Keratinocyte (primary cell): Measurements from ENCODE around the gene GOLGA7B. TPM values are rescaled to one million over a fixed set of nuclear protein-coding genes. Genes with fewer than 3 reads are reported as not detected.

Experiments
- DNase-seq: peaks from one replicate; pipeline ENCODE4 v3.0.0-alpha.2; 2011; ENCODE audit warnings: low read depth, missing footprints, low spot score
- FAIRE-seq: peaks from 2 replicates; lab custom pipeline; 2011; peaks lifted over from hg19 to GRCh38; lab: Jason Lieb, UNC
- H2AFZ ChIP-seq: 2 replicates; pipeline ENCODE4 v1.6.0; 2012; ENCODE audit warnings: low read length, control low read depth, inconsistent platforms; ENCODE audit not compliant: control insufficient read depth
- H3K27ac ChIP-seq: 2 replicates; pipeline ENCODE4 v1.5.1; 2011; ENCODE audit warnings: low read length; ENCODE audit not compliant: control insufficient read depth, insufficient read depth
- H3K27me3 ChIP-seq: 3 replicates; pipeline ENCODE4 v1.6.0; 2011; ENCODE audit warnings: low read length; ENCODE audit not compliant: control insufficient read depth, insufficient read depth; ENCODE audit errors: extremely low read depth
- H3K36me3 ChIP-seq, 2 experiments: 2 replicates in 1 of 2; 3 replicates in 1 of 2; pipeline ENCODE4 v1.5.1; 2011; ENCODE audit warnings: low read length in 2 of 2, mild to moderate bottlenecking in 1 of 2; ENCODE audit not compliant: control insufficient read depth in 2 of 2, insufficient read depth in 2 of 2; ENCODE audit errors: extremely low read depth in 1 of 2
- H3K4me1 ChIP-seq: 3 replicates; pipeline ENCODE4 v1.5.1; 2011; ENCODE audit warnings: low read length; ENCODE audit not compliant: control insufficient read depth, insufficient read depth; ENCODE audit errors: extremely low read depth
- H3K4me2 ChIP-seq: 3 replicates; pipeline ENCODE4 v1.6.0; 2011; ENCODE audit warnings: low read depth, low read length; ENCODE audit not compliant: control insufficient read depth, insufficient read depth; ENCODE audit errors: extremely low read depth
- H3K4me3 ChIP-seq, 3 experiments: fragments of 200-600 bp in 1 of 3; sonication (generic) in 1 of 3; 2 replicates in 2 of 3; 3 replicates in 1 of 3; pipeline ENCODE4 v1.5.1; 2011 to 2016; ENCODE audit warnings: low read length in 3 of 3, mild to moderate bottlenecking in 3 of 3, control low read depth in 2 of 3, inconsistent platforms in 1 of 3, low read depth in 1 of 3, mixed read lengths in 1 of 3, mixed run types in 1 of 3, moderate library complexity in 1 of 3; ENCODE audit not compliant: control insufficient read depth in 2 of 3, insufficient read depth in 2 of 3; ENCODE audit errors: extremely low read depth in 1 of 3
- H3K79me2 ChIP-seq: 2 replicates; pipeline ENCODE4 v1.6.0; 2012; ENCODE audit warnings: low read length; ENCODE audit not compliant: control insufficient read depth, insufficient read depth
- H3K9ac ChIP-seq: 3 replicates; pipeline ENCODE4 v1.6.0; 2011; ENCODE audit warnings: low read length; ENCODE audit not compliant: control insufficient read depth, insufficient read depth; ENCODE audit errors: extremely low read depth
- H3K9me1 ChIP-seq: 3 replicates; pipeline ENCODE4 v1.6.0; 2011; ENCODE audit warnings: low read length; ENCODE audit not compliant: control insufficient read depth, insufficient read depth; ENCODE audit errors: extremely low read depth
- H3K9me3 ChIP-seq: 2 replicates; pipeline ENCODE4 v1.5.1; 2012; ENCODE audit warnings: low read depth, low read length; ENCODE audit not compliant: control insufficient read depth
- H4K20me1 ChIP-seq: 3 replicates; pipeline ENCODE4 v1.6.0; 2011; ENCODE audit warnings: low read length; ENCODE audit not compliant: control insufficient read depth, insufficient read depth; ENCODE audit errors: extremely low read depth
- CTCF ChIP-seq, 3 experiments: IDR thresholded peaks in 1 of 3; conservative IDR thresholded peaks in 1 of 3; optimal IDR thresholded peaks in 1 of 3; 2 replicates in 2 of 3; 3 replicates in 1 of 3; pipeline versions ENCODE3 to v1.5.1; 2011; ENCODE audit warnings: low read length in 3 of 3, mild to moderate bottlenecking in 3 of 3, moderate library complexity in 2 of 3, control low read depth in 1 of 3, inconsistent platforms in 1 of 3; ENCODE audit not compliant: insufficient read depth in 2 of 3; ENCODE audit errors: extremely low read depth in 1 of 3
- EZH2 ChIP-seq: IDR thresholded peaks from one replicate; pipeline ENCODE4 v1.6.1; 2012; ENCODE audit warnings: inconsistent platforms, mild to moderate bottlenecking, low read length, moderate library complexity
- dilution Hi-C: fragments of 300-500 bp; cut with MboI; formaldehyde crosslinking; loops from one replicate; pipeline ENCODE4 v1.7.0; 2020; ENCODE audit warnings: low sequenced_read_pairs; ENCODE audit not compliant: extremely low pct_ligation_motif_present
- polyA plus RNA-seq, 5 experiments: library from polyadenylated mRNA; depleted of rRNA in 3 of 5; stranded (reverse) in 3 of 5; stranded (forward) in 1 of 5; unstranded in 1 of 5; fragments of >200 nt; gene quantifications; 1 replicate in 1 of 5; 2 replicates in 3 of 5; 3 replicates in 1 of 5; pipeline versions ENCODE4 v1.2.1 to v1.2.3, GENCODE V29; 2011 to 2012; ENCODE audit warnings: missing spikeins in 2 of 5, low read depth in 1 of 5, low replicate concordance in 1 of 5

GOLGA7B gene
- polyA plus RNA-seq, 1 donor (not counting 4 experiments of a cell fraction or from before 2014, with no cell fraction given) = 4.9 TPM

- Histone ChIP-seq H3K9ac (no peak overlapping the region), H2AFZ (no peak overlapping the region), H3K27me3 (no peaks in the 10 kb centered on the region), H3K4me3 (no peak overlapping the region), H3K4me2 (peak overlapping the region; percentile 79), H3K36me3 (no peaks in the 10 kb centered on the region), H4K20me1 (no peaks in the 10 kb centered on the region), H3K9me1 (peaks cover 6% of the 10 kb centered on the region), H3K4me1 (peaks cover 47% of the 10 kb centered on the region), H3K9me3 (no peaks in the 10 kb centered on the region), H3K79me2 (no peaks in the 10 kb centered on the region), H3K27ac (peak overlapping the region; percentile 60)
- no peak for DNase-seq
- TF ChIP-seq CTCF (optimal IDR thresholded peaks at IDR 0.05 in 1 of 3, IDR thresholded peaks at IDR 0.05 in 1 of 3, conservative IDR thresholded peaks at IDR 0.05 in 1 of 3; ENCODE audit: extremely low read depth in 1 of 3, insufficient read depth in 2 of 3, low read length in 3 of 3) (no peak), EZH2 (no peak)
- dilution Hi-C loops = loop anchor here (25.0 kb wide), 1 partner anchor 90 kb away; the partner anchor contains the start of gene SFRP5
- peak; percentile 74 for FAIRE-seq
Observed at GRCh38 chr10:97852277-97852676, 2.6 kb downstream of the GOLGA7B start.

GRCh38 chr10:97852840-97853405 lies 3.3 kb downstream of the GOLGA7B start:
- Histone ChIP-seq H3K4me3 (no peak overlapping the region), H4K20me1 (no peaks in the 10 kb centered on the region), H3K27me3 (no peaks in the 10 kb centered on the region), H3K4me2 (no peak overlapping the region), H3K79me2 (no peaks in the 10 kb centered on the region), H3K27ac (peak overlapping the region; percentile 46), H3K9me3 (no peaks in the 10 kb centered on the region), H3K4me1 (peaks cover 47% of the 10 kb centered on the region), H3K9me1 (peaks cover 6% of the 10 kb centered on the region), H3K9ac (no peak overlapping the region), H2AFZ (no peak overlapping the region), H3K36me3 (no peaks in the 10 kb centered on the region)
- FAIRE-seq = peak; percentile 96
- dilution Hi-C loops = loop anchor here (25.0 kb wide), 1 partner anchor 91 kb away; the partner anchor contains the start of gene SFRP5
- no peak for DNase-seq
- TF ChIP-seq CTCF (optimal IDR thresholded peaks at IDR 0.05 in 1 of 3, IDR thresholded peaks at IDR 0.05 in 1 of 3, conservative IDR thresholded peaks at IDR 0.05 in 1 of 3; ENCODE audit: extremely low read depth in 1 of 3, insufficient read depth in 2 of 3, low read length in 3 of 3) = no peak
- TF ChIP-seq EZH2 = no peak
